Astrocyte of the spinal cord (primary cell): ENCODE results near the gene RFC3.

Source experiments
- DNase-seq: peaks from one replicate; pipeline ENCODE4 v3.0.0; 2011; ENCODE audit warnings: low read depth, low spot score
- H3K4me3 ChIP-seq: 2 replicates; pipeline ENCODE4 v1.5.1; 2011; ENCODE audit warnings: low read depth, mild to moderate bottlenecking, low read length, moderate library complexity
- CTCF ChIP-seq: IDR thresholded peaks from 2 replicates; pipeline ENCODE4 v1.5.1; 2012; ENCODE audit warnings: low read depth, mild to moderate bottlenecking, low read length, inconsistent platforms
- in situ Hi-C: cut with HindIII; loops from 2 replicates; pipeline ENCODE4 v1.10.0; 2017; ENCODE audit warnings: low sequenced_read_pairs

The RFC3 gene

GRCh38 chr13:33793726-33794125 is 24.2 kb upstream of the RFC3 start:
- TF ChIP-seq CTCF, result no peak
- no peak for DNase-seq
- no peak overlapping the region for H3K4me3 ChIP-seq
- in situ Hi-C loops, result no loop called here

DNA sequence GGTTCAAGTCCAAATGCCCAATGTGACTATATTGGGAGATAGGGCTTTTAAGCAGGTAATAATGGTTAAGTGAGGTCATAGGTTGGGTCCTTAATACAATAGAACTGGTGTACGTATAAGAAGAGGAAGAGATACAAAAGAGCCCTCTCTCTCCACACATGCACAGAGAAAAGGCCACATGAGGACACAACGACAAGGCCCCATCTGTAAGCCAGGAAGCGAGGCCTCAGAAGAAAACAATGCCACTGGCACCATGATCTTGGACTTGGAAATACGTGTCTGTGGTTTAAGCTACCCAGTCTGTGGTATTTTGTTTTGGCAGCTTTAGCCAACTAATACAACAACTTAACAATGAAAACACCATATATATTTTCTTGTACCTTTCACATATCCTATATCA is 23.4 kb upstream of the RFC3 start:
- H3K4me3 ChIP-seq, result no peak overlapping the region
- in situ Hi-C loops, result no loop called here

GRCh38 chr13:33796095-33796494 is 21.9 kb upstream of the RFC3 start:
- no peak for TF ChIP-seq CTCF
- DNase-seq, result no peak
- no peak overlapping the region for H3K4me3 ChIP-seq
- in situ Hi-C loops, result no loop called here

More for the DNA sequence above, 23.4 kb upstream of the RFC3 start:
- no peak for TF ChIP-seq CTCF
- DNase-seq, result peak; percentile 8

DNA sequence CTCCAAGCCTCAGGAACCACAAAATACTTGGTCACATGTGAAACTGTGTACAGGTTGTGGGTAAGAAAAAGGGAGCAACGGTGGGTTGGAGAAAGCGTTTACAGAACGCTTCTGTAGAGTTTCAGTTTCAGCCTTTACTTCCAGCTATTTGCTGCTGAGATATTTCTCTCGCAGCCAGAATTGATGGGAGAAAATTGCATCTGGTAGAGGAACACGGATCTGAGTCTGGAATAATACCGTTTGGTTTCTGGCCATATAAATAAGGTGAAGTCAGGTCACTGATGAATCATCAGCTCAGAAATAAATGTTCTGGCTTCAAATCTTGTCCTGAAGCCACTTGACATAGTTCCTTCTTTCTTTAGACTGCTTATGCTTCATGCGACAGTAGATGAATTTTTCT is 20.3 kb upstream of the RFC3 start:
- no peak for TF ChIP-seq CTCF
- no peak overlapping the region for H3K4me3 ChIP-seq
- DNase-seq, result peak; percentile 18
- in situ Hi-C loops, result no loop called here

DNA sequence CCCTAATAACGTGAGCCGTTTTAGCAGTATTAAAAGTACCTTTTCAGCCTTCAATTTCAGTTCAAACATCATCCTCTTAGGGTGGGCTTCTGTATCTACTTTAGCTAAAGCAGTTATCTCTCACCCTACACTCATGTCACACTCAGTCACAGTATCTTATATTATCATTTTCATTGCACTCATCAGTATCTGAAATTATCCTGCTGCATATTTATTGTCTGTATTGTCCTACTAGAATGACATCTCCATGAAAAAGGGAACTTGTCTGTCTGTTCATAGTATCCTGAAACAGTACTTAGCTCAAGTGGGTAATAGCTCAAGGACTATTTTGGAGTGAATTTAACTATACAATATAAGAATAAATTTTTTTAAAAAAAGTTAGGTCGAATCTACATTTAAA is 19.9 kb upstream of the RFC3 start:
- TF ChIP-seq CTCF, result no peak
- in situ Hi-C loops, result no loop called here
- DNase-seq, result no peak
- no peak overlapping the region for H3K4me3 ChIP-seq

GRCh38 chr13:33799950-33800592 is 17.9 kb upstream of the RFC3 start:
- peak; percentile 61 for DNase-seq
- no peak overlapping the region for H3K4me3 ChIP-seq
- TF ChIP-seq CTCF, result peak; percentile 53
- in situ Hi-C loops, result no loop called here
